ENCODE data around the gene BLID. TPM values are rescaled to one million over a fixed set of nuclear protein-coding genes. Genes with fewer than 3 reads are reported as not detected.

Gene BLID
- total and polyA plus RNA-seq, 2 of the 4 experiments (the other 2 are of a cell fraction): 0.24 to 30.8 TPM

GRCh38 chr11:122137078-122137793, 21.2 kb upstream of the BLID start:
- in situ Hi-C loops (cut with MboI; ENCODE audit: low sequenced_read_pairs) (no loop called here), intact Hi-C loops (cut with micrococcal nuclease) (no loop called here), dilution Hi-C loops (cut with HindIII; ENCODE audit: low sequenced_read_pairs, unreplicated experiment) (no loop called here)
- no peak overlapping the region for H2AFZ ChIP-seq (replicated peaks; ENCODE audit: low read length, poor library complexity)
- peak overlapping the region; percentile 60; the same call in 1 of the 2 replicates for H4K5ac ChIP-seq (ENCODE audit: low read depth, low read length)
- ATAC-seq (ENCODE audit: low read depth): peak; percentile 65
- H3K9me3 ChIP-seq (ENCODE audit: control insufficient read depth, insufficient read depth, low read length): no peaks in the 10 kb centered on the region
- H2AK9ac ChIP-seq (replicated peaks; ENCODE audit: low read depth, low read length, poor library complexity): no peak overlapping the region
- peak overlapping the region; percentile 67; the same call in 1 of the 2 replicates for H3K18ac ChIP-seq (ENCODE audit: low read depth, low read length)
- H3K79me1 ChIP-seq (ENCODE audit: low read depth in 1 of 2, low read length in 2 of 2): peaks cover 9 to 41% of the 10 kb centered on the region in 2 experiments; a peak in 3 of 4 replicates
- no CpG with 5 or more reads among the region's 2 CpGs for WGBS, 2 experiments (ENCODE audit: extremely low coverage in 2 of 2, insufficient read length in 1 of 2)
- H4K8ac ChIP-seq (ENCODE audit: low read depth in 2 of 2, low read length in 2 of 2): peak overlapping the region; percentile 21 to 93; a peak in 3 of 4 replicates
- peak overlapping the region; percentile 47; the same call in 1 of the 2 replicates for H2AK5ac ChIP-seq (ENCODE audit: low read depth, low read length)
- peak overlapping the region; percentile 79; the same call in 2 of the 3 replicates for H2BK15ac ChIP-seq (ENCODE audit: low read depth, low read length)
- peak; percentile 96 for DNase-seq
- CTCF ChIA-PET: no interaction called here
- peak overlapping the region; percentile 44; the same call in 1 of the 2 replicates for H3K4me2 ChIP-seq (ENCODE audit: low read depth, low read length)
- peaks cover 28% of the 10 kb centered on the region; the same call in 1 of the 2 replicates for H4K20me1 ChIP-seq (ENCODE audit: insufficient read depth, low read length)
- no peaks in the 10 kb centered on the region for H3K27me3 ChIP-seq (ENCODE audit: control insufficient read depth, insufficient read depth, low read length)
- peak overlapping the region; percentile 93 for H3K56ac ChIP-seq (ENCODE audit: extremely low read depth, insufficient read depth, low read length)
- peaks cover 14% of the 10 kb centered on the region for H3K9me1 ChIP-seq (ENCODE audit: insufficient read depth, low read length)
- H3K4me1 ChIP-seq (ENCODE audit: control insufficient read depth, insufficient read depth, low read length): peaks cover 14% of the 10 kb centered on the region
- H3K4ac ChIP-seq (ENCODE audit: low read depth, low read length): peak overlapping the region; percentile 85; the same call in 1 of the 2 replicates
- H2BK20ac ChIP-seq (ENCODE audit: low read depth, low read length): peak overlapping the region; percentile 87
- peak overlapping the region; percentile 81 for H2BK120ac ChIP-seq (ENCODE audit: low read depth, low read length)
- POLR2A ChIA-PET (ENCODE audit: unreplicated experiment): no interaction called here
- H3K23ac ChIP-seq (ENCODE audit: low read depth, low read length): peak overlapping the region; percentile 94
- BruUV-seq (replicated peaks): no TSS peak
- peaks cover 20% of the 10 kb centered on the region for H3K36me3 ChIP-seq (ENCODE audit: control insufficient read depth, insufficient read depth, low read length)
- no peak overlapping the region for H3K4me3 ChIP-seq (ENCODE audit: insufficient read depth, low read depth, low read length)
- peak overlapping the region; percentile 33; the same call in 1 of the 2 replicates for H3K9ac ChIP-seq (ENCODE audit: low read depth, low read length)
- H3K14ac ChIP-seq (replicated peaks; ENCODE audit: low read depth, low read length): peak overlapping the region; percentile 84
- H2BK5ac ChIP-seq (ENCODE audit: low read depth, low read length, poor library complexity, severe bottlenecking): peak overlapping the region; percentile 92
- H4K91ac ChIP-seq (ENCODE audit: insufficient read depth, low read depth, low read length): peak overlapping the region; percentile 81
- H3K27ac ChIP-seq (ENCODE audit: insufficient read depth, low read length): peak overlapping the region; percentile 96
- TF ChIP-seq CEBPB (IDR thresholded peaks at IDR 0.05; ENCODE audit: low read depth, low read length): peak; percentile 53
- TF ChIP-seq FOS (IDR thresholded peaks at IDR 0.05; ENCODE audit: low read depth, low read length): peak; percentile 90
- no peak for TF ChIP-seq POLR2A (IDR thresholded peaks at IDR 0.05; ENCODE audit: low read depth, low read length)
- TF ChIP-seq RCOR1 (IDR thresholded peaks at IDR 0.05; ENCODE audit: insufficient replicate concordance, low read length): peak; percentile 34
- TF ChIP-seq RAD21 (IDR thresholded peaks at IDR 0.05; ENCODE audit: low read length): 0 out of 2 replicates have a peak, but pooled peaks have one; percentile 6
- no peak for TF ChIP-seq NFE2L2 (IDR thresholded peaks at IDR 0.05; ENCODE audit: low read depth, low read length)
- no peak for TF ChIP-seq CTCF (conservative IDR thresholded peaks at IDR 0.05; ENCODE audit: low read depth, low read length)
- TF ChIP-seq ELK1 (IDR thresholded peaks at IDR 0.05; ENCODE audit: borderline replicate concordance, low read depth, low read length): no peak
- peak; percentile 64 for TF ChIP-seq MAFK (IDR thresholded peaks at IDR 0.05; ENCODE audit: low read depth, low read length)
- no peak for TF ChIP-seq MAZ (IDR thresholded peaks at IDR 0.05; ENCODE audit: borderline replicate concordance, low read depth, low read length)
- TF ChIP-seq RFX5 (IDR thresholded peaks at IDR 0.05; ENCODE audit: low read depth, low read length): no peak
- no peak for TF ChIP-seq MXI1 (IDR thresholded peaks at IDR 0.05; ENCODE audit: borderline replicate concordance, low read depth, low read length)
- TF ChIP-seq BHLHE40 (IDR thresholded peaks at IDR 0.05; ENCODE audit: low read depth, low read length): peak; percentile 67
- TF ChIP-seq CHD1 (IDR thresholded peaks at IDR 0.05; ENCODE audit: low read depth, low read length): no peak
